PFSK-1 (cell line): Measurements from ENCODE around the gene CNIH2.

ENCODE experiments used
- FOXP2 ChIP-seq: optimal IDR thresholded peaks from 2 replicates; pipeline ENCODE3; 2011; ENCODE audit warnings: borderline replicate concordance, control low read depth, inconsistent platforms; ENCODE audit not compliant: insufficient read depth; ENCODE audit errors: extremely low read length, extremely low read depth
- POLR2AphosphoS5 ChIP-seq: IDR thresholded peaks from 2 replicates; pipeline ENCODE4 v1.6.1; 2012; ENCODE audit warnings: low read depth, mild to moderate bottlenecking, control low read depth, low read length, moderate library complexity
- SIN3A ChIP-seq: IDR thresholded peaks from 2 replicates; pipeline ENCODE4 v1.6.1; 2012; ENCODE audit warnings: mild to moderate bottlenecking, low read length, moderate library complexity, borderline replicate concordance; ENCODE audit not compliant: insufficient read depth
- TAF1 ChIP-seq: IDR thresholded peaks from 2 replicates; pipeline ENCODE4 v1.6.1; 2012; ENCODE audit warnings: low read length, control low read depth, borderline replicate concordance; ENCODE audit not compliant: insufficient read depth
- TF ChIP-seq, protein P1 (sequence below), 2 experiments: IDR thresholded peaks; 2 replicates each; pipeline versions ENCODE4 v1.6.1 to v1.8.0; 2011 to 2012; ENCODE audit warnings: low read depth in 2 of 2, low read length in 2 of 2, control low read depth in 1 of 2, inconsistent platforms in 1 of 2, mild to moderate bottlenecking in 1 of 2, moderate library complexity in 1 of 2; ENCODE audit not compliant: insufficient read depth in 1 of 2

CNIH2 gene

DNA sequence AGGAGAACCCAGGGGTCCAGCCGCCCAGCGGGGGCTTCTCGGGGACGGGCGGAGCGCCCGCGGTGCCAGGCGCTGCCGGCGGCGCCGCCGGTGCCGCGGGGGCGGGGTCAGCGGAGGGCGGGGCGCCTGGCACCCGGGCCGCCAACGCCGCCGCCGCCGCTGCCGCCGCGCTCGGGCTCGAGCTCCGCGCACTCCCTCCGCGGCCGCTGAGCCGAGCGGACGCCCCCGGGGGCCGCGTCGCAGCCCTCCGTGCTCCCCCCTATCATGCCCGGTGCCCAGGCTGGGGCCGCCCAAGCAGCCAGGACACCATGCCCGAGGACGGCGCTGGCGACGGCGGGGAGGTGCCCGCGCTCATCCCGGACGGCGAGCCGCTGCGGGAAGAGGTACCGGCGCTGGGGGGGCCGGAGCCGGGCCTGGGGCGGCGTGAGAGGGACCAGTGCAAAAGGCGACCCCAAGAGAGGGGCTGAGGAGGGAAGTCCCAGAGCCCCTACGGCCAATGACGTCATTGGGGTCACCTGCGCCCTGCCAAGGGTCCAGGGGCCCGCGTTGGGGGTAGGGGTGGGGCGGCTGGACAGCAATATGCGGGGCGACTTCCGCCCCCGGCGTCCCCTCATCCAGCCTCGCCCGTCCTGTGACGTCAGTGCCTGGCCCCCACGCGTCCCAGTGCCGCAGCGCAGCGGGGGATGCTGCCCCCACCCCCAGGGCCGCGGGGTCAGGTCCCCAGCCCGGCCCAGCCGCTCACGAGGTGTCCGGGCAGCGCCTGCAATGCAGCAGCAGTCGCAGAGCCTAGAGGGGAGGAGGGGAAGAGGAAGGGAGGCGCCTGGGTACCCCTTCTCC is 13.9 kb downstream of the CNIH2 start, which contains the start of gene TMEM151A:
Gene TMEM151A, plus strand, starts transcription at position 189 of the 837 bp plus-strand sequence. Its CDS starts 120 bp downstream, at position 309.
- no peak for TF ChIP-seq SIN3A
- TF ChIP-seq TAF1, result no peak
- TF ChIP-seq, protein P1, sequence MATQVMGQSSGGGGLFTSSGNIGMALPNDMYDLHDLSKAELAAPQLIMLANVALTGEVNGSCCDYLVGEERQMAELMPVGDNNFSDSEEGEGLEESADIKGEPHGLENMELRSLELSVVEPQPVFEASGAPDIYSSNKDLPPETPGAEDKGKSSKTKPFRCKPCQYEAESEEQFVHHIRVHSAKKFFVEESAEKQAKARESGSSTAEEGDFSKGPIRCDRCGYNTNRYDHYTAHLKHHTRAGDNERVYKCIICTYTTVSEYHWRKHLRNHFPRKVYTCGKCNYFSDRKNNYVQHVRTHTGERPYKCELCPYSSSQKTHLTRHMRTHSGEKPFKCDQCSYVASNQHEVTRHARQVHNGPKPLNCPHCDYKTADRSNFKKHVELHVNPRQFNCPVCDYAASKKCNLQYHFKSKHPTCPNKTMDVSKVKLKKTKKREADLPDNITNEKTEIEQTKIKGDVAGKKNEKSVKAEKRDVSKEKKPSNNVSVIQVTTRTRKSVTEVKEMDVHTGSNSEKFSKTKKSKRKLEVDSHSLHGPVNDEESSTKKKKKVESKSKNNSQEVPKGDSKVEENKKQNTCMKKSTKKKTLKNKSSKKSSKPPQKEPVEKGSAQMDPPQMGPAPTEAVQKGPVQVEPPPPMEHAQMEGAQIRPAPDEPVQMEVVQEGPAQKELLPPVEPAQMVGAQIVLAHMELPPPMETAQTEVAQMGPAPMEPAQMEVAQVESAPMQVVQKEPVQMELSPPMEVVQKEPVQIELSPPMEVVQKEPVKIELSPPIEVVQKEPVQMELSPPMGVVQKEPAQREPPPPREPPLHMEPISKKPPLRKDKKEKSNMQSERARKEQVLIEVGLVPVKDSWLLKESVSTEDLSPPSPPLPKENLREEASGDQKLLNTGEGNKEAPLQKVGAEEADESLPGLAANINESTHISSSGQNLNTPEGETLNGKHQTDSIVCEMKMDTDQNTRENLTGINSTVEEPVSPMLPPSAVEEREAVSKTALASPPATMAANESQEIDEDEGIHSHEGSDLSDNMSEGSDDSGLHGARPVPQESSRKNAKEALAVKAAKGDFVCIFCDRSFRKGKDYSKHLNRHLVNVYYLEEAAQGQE (IDR thresholded peaks at IDR 0.05; ENCODE audit: insufficient read depth in 1 of 2, low read depth in 2 of 2, low read length in 2 of 2), result no peak
- no peak for TF ChIP-seq FOXP2
- TF ChIP-seq POLR2AphosphoS5, result no peak

DNA sequence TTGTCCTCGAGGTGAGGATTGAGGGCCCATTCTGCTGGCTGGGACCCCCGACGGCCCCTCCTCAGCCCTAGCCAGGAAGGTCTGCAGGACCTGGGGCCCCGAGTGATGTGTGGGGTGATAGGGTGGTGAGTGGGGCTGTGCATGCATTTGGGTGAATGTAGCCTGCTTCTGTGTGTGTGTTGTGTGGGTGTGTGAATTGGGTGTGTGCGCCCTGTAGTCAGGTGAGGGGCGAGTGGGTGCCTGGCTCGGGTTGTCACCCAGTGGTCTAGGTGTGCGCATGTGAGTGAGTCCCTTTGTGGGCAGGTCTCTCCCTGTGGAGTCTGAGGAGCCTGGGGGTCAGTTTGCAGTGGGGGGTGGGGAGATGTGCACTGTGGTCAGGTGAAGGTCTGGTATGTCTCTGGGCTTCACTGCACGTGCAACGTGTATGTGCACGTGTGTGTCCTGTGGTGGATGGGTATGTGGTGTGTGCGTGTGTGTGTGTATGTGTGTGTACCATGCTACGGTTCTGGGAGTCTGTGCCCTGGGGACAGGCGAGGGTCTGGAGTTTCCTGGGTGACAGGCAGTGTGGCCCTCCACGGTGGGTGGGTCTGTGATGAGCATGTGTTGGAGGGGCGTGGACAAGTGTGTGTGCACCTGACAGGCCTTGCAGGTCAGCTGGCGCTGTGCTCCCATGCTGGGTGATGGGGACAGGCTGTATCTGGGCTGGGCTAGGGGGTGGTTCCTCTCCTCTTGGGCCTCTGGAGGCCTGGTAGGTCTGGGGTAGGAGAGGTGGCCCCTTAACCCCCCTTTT is 14.8 kb downstream of the CNIH2 start:
- TF ChIP-seq POLR2AphosphoS5 (no peak), FOXP2 (no peak), TAF1 (no peak)
- TF ChIP-seq, protein P1 (IDR thresholded peaks at IDR 0.05; ENCODE audit: insufficient read depth in 1 of 2, low read depth in 2 of 2, low read length in 2 of 2), result no peak

DNA sequence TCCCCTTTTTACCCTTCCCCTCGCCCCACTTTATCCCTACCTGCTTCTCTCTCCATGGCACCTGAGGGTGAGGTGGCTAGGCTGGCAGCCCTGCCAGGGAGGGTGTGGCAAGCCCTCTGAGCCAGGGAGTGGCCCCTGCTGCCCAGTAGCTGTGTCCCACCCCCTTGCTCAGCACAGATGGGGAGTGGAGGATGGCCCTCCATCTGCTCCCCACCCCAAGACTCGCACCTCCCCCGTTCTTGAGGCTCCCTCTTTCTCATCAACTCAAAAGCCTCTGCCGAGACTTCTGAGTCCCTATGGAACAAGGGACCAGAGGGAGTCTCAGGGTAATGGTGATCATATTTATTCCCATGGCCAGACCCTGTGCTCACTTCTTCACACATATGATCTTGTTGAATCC is 15.4 kb downstream of the CNIH2 start:
- TF ChIP-seq FOXP2, result no peak
- no peak for TF ChIP-seq POLR2AphosphoS5
- TF ChIP-seq, protein P1 (IDR thresholded peaks at IDR 0.05; ENCODE audit: insufficient read depth in 1 of 2, low read depth in 2 of 2, low read length in 2 of 2), result no peak
- no peak for TF ChIP-seq SIN3A
- TF ChIP-seq TAF1, result no peak

DNA sequence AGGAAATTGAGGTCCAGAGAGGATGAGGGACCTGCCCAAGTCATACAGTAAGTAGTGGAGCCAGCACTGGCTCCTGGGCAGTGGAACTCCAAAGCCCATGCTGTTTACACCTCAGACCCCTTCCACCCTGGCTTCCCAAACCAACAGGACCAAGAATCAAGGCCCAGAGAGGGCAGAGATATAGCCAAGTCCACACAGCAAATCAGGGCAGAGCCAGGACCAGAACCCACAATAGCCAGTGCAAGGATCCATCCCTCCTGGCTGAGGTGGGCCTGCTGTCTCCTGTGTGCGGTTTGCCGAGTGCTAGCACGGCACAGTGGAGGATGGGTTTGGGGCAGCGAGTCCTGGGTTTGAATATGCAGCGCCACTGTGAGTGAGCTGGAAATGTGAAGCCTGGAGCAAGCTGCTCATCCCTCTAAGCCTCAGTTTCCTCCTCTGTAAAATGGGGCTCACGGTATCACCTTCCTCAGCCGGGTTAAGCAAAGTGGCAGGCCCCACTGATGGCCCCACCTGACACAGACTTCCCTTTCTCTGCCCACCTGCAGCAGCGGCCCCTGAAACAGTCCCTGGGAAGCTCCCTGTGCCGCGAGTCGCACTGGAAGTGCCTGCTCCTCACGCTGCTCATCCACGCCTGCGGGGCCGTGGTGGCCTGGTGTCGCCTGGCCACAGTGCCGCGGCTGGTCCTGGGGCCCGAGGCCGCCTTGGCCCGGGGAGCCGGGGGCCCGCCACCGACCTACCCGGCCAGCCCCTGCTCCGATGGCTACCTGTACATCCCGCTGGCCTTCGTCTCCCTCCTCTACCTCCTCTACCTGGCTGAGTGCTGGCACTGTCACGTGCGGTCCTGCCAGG is 16.0 kb downstream of the CNIH2 start:
- TF ChIP-seq FOXP2 (no peak), POLR2AphosphoS5 (no peak), SIN3A (no peak), TAF1 (no peak)
- TF ChIP-seq, protein P1 (IDR thresholded peaks at IDR 0.05; ENCODE audit: insufficient read depth in 1 of 2, low read depth in 2 of 2, low read length in 2 of 2), result no peak
